AG09319 (cell line): ENCODE measurements around the gene NCAN.

Source experiments
- DNase-seq: peaks from one replicate; pipeline ENCODE4 v3.0.0-alpha.2; 2010; ENCODE audit warnings: low read depth; ENCODE audit errors: extremely low read depth
- TF ChIP-seq, protein P1 (sequence below): IDR thresholded peaks from 2 replicates; pipeline ENCODE4 v1.5.1; 2011; ENCODE audit warnings: low read depth, mild to moderate bottlenecking, inconsistent platforms, low read length, moderate library complexity

The NCAN gene

DNA sequence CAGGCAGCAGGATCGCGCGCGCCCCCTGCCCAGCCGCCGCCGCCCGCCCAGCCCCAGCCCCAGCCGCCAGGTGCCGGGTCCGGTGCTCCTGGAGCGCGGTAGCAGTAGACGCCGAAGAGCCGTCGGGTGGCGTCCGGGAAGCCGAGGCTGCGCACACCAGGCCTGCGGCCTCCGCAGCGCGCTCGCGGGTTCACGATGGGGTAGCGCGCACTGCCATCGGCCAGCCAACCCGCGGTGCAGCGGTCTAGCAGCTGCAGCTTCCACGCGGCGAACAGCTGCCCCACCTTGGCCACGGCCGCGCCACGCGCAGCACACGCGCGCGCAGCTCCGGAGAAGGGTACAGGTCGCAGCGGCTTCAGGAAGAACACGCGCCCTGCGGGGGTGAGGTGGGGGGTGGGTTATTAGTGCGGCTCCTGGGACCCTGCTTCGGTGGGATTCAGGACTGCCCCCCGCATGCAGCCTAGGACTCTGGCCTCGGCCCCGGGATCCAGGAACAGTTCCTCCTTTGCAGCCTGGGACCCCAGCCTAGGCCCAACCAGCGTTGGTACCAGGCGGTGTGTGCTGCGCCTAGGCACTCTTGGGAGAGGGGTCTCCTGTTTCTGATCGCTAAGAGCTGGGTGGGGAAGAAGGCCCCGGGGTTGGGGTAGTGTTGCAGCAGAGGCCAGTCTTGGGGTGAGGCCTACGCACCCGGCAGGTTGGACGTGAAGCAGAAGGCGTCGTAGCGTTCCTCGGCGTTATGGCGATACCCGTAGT is 46.3 kb downstream of the NCAN start:
- DNase-seq, result no peak
- TF ChIP-seq, protein P1, sequence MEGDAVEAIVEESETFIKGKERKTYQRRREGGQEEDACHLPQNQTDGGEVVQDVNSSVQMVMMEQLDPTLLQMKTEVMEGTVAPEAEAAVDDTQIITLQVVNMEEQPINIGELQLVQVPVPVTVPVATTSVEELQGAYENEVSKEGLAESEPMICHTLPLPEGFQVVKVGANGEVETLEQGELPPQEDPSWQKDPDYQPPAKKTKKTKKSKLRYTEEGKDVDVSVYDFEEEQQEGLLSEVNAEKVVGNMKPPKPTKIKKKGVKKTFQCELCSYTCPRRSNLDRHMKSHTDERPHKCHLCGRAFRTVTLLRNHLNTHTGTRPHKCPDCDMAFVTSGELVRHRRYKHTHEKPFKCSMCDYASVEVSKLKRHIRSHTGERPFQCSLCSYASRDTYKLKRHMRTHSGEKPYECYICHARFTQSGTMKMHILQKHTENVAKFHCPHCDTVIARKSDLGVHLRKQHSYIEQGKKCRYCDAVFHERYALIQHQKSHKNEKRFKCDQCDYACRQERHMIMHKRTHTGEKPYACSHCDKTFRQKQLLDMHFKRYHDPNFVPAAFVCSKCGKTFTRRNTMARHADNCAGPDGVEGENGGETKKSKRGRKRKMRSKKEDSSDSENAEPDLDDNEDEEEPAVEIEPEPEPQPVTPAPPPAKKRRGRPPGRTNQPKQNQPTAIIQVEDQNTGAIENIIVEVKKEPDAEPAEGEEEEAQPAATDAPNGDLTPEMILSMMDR, result no peak

DNA sequence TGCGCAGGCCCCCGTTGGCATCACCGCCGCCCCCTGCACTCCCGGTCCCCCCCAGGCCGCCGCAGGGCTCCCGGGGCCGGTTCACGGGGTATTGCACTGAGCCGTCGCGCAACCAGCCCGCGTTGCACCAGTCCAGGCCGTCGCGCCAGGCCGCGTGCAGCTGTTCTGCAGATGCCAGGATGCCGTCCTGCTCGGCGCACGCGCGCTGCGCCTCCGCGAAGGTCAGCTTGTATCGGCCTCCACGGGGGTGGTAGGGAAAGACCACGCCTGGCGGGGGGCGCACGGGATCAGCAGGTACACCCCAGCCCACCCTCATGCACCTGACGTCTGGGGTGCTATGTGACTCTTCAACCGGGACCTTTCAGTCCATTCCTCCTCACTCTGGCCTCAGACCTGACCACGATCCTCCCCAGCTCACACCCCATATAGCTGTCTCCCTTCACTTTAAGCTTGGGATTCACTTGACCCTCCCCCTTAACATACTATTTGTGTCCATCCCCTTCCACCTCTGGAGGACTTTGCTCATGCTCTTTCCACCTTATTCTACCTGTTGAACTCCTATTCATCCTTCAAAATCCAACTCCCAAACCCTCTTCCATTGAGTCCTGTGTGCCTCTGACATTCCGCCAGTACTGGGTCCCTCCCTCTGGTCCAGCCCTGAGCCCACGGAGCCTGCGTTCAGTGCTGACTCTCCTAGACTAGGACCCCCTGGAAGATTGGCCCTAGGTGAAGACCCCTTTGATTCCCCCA is 47.0 kb downstream of the NCAN start:
- TF ChIP-seq, protein P1, result no peak
- DNase-seq, result no peak

DNA sequence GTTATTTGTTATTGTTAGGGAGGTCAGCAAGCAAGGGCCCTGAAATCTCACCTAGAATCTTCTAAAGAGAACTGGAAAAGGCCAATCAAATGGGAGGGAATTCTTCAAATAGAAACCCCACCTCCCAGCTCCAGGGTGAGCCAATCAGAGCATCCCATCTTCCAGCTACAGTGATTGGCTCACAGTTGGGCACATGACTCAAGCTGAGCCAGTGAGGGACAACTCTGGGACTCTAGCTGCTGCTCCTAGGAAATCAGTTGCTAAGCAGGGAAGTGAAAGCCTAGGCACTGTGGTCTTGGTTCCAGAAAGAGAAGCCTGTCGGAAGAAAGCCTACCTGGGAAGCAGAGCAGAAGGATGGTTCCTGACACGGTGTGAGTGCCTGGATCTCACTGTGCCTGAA is 48.0 kb downstream of the NCAN start:
- no peak for DNase-seq

DNA sequence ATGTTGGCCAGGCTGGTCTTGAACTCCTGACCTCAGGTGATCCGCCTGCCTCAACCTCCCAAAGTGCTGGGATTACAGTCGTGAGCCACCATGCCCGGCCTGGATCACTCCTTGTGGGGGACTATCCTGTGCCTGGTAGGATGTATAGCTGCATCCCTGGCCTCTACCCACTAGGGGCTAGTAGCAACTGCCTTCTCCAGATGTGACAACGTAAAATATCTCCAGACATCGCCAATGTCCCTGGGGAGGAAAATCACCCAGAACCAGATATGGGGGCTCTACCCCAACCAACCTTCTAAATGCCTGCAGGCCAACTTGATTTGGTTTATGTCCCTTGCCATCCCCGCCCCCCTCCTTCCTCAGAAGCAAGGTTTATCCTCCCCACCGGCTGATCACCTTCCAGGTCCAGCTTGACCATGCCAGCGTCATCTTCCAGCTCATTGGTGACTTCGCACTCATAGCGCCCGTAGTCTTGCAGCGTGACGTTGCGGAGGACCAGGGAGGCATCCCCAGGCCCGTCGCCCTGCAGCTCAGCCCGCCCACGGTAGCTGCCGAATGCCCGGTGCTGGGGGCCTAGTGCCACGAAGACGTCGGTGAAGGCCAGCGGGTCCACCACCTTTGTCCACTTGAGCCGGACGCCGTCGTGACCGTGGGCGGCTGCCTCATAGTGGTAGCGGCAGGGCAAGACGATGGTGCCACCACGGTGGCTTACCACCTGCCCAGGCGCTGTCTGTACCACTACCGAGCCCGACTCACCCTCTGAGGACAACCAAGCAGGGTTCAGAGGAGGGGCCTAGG is 48.9 kb downstream of the NCAN start:
- no peak for DNase-seq
- TF ChIP-seq, protein P1, result no peak

More for the DNA sequence above, 48.0 kb downstream of the NCAN start:
- TF ChIP-seq, protein P1, result no peak

- DNase-seq, result no peak
- TF ChIP-seq, protein P1, result no peak
These were observed 49.8 kb downstream of the NCAN start for GRCh38 chr19:19261350-19262189.

GRCh38 chr19:19262190-19263057 is 50.7 kb downstream of the NCAN start:
- TF ChIP-seq, protein P1, result no peak
- no peak for DNase-seq
